Left ventricle myocardium inferior (tissue), 1 donor: ENCODE results near the gene PRR35. TPM values are rescaled to one million over a fixed set of nuclear protein-coding genes. Genes with fewer than 3 reads are reported as not detected.

Experiments used
- DNase-seq: peaks from one replicate; pipeline ENCODE4 v3.0.0-alpha.2; 2020
- H3K27ac ChIP-seq: fragments of 200-600 bp; replicated peaks from 2 replicates; pipeline ENCODE4 v1.8.0; 2021
- H3K27me3 ChIP-seq: fragments of 200-600 bp; 2 replicates; pipeline ENCODE4 v1.8.0; 2021; ENCODE audit warnings: low read depth
- H3K36me3 ChIP-seq: fragments of 200-600 bp; 2 replicates; pipeline ENCODE4 v1.8.0; 2021
- H3K4me1 ChIP-seq: fragments of 200-600 bp; 2 replicates; pipeline ENCODE4 v1.8.0; 2021
- H3K4me3 ChIP-seq: fragments of 200-600 bp; 2 replicates; pipeline ENCODE4 v1.8.0; 2021; ENCODE audit warnings: mild to moderate bottlenecking, moderate library complexity
- H3K9me3 ChIP-seq: fragments of 200-600 bp; replicated peaks from 2 replicates; pipeline ENCODE4 v1.8.0; 2021
- CTCF ChIP-seq: fragments of 200-600 bp; IDR thresholded peaks from 2 replicates; pipeline ENCODE4 v1.8.0; 2021; ENCODE audit warnings: antibody characterized with exemption, mild to moderate bottlenecking, borderline replicate concordance
- intact Hi-C: fragments of 100-400 bp; cut with micrococcal nuclease; formaldehyde crosslinking; loops from one replicate; pipeline ENCODE4 v1.11.0; 2022
- total RNA-seq: library from RNA; stranded (reverse); fragmentation: NEBNext Ultra II Directional; extraction: Animal tissue kit (Norgen Biotek cat#: 25700); gene quantifications from one replicate; pipeline ENCODE4 v1.2.1, GENCODE V29; 2021
- donor health status: DM: no; HTN: yes; CAD: no; lungs with severe emphysema.

The PRR35 gene
- total RNA-seq, 1 donor from 2014 or later, result not detected

GRCh38 chr16:516301-516700 is 43.9 kb upstream of the PRR35 start:
- H3K27ac ChIP-seq, result no peak overlapping the region
- no peaks in the 10 kb centered on the region for H3K27me3 ChIP-seq
- H3K4me1 ChIP-seq, result no peaks in the 10 kb centered on the region
- H3K4me3 ChIP-seq, result no peak overlapping the region
- peaks cover 56% of the 10 kb centered on the region for H3K36me3 ChIP-seq
- H3K9me3 ChIP-seq, result no peaks in the 10 kb centered on the region
- intact Hi-C loops, result no loop called here
- no peak for TF ChIP-seq CTCF
- no peak for DNase-seq

- TF ChIP-seq CTCF, result no peak
- intact Hi-C loops, result no loop called here
- H3K27me3 ChIP-seq, result no peaks in the 10 kb centered on the region
Measured at GRCh38 chr16:518858-519257, 41.3 kb upstream of the PRR35 start.

GRCh38 chr16:519425-519824 is 40.8 kb upstream of the PRR35 start:
- Histone ChIP-seq H3K9me3 (no peaks in the 10 kb centered on the region), H3K36me3 (peaks cover 47% of the 10 kb centered on the region), H3K27me3 (no peaks in the 10 kb centered on the region), H3K27ac (no peak overlapping the region), H3K4me1 (peaks cover 6% of the 10 kb centered on the region), H3K4me3 (no peak overlapping the region)
- intact Hi-C loops, result no loop called here
- DNase-seq, result no peak
- TF ChIP-seq CTCF, result no peak

More at GRCh38 chr16:518858-519257, 41.3 kb upstream of the PRR35 start:
- DNase-seq, result no peak
- Histone ChIP-seq H3K36me3 (peaks cover 51% of the 10 kb centered on the region), H3K4me3 (no peak overlapping the region), H3K9me3 (no peaks in the 10 kb centered on the region), H3K27ac (no peak overlapping the region), H3K4me1 (peaks cover under 1% of the 10 kb centered on the region)

DNA sequence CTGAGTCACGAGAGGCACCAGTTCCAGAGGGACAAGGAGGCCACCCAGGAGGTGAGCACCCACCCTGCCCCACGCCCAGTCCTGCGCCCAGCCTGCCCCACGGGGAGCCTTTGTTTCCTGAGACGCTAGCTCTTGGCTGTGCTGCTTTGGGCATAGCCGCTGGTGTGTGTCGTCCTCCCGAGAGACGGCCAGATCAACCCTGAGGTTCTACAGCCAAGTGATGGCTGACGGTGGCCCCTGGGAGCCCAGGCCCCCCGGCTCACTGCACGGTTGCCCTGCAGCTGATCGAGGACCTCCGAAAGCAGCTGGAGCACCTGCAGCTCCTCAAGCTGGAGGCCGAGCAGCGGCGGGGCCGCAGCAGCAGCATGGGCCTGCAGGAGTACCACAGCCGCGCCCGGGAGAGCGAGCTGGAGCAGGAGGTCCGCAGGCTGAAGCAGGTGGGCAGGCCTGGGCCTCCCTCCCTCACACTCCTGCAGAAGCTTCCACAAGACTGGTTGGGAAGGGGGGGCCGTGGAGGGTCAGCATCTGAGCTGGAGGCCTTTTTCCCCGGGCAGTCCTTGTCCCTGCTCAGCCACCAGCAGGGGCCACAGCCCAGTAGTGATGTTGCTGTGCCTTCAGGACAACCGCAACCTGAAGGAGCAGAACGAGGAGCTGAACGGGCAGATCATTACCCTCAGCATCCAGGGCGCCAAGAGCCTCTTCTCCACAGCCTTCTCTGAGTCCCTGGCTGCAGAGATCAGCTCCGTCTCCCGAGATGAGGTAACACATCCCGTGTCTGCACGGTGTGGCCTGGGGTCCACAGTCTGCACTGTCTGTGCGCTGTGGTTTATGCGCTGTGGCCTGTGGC is 40.1 kb upstream of the PRR35 start:
- H3K27me3 ChIP-seq, result no peaks in the 10 kb centered on the region
- H3K4me3 ChIP-seq, result no peak overlapping the region
- no peaks in the 10 kb centered on the region for H3K9me3 ChIP-seq
- DNase-seq, result no peak
- intact Hi-C loops, result no loop called here
- no peak overlapping the region for H3K27ac ChIP-seq
- peaks cover 46% of the 10 kb centered on the region for H3K36me3 ChIP-seq
- H3K4me1 ChIP-seq, result peaks cover 11% of the 10 kb centered on the region
- no peak for TF ChIP-seq CTCF

DNA sequence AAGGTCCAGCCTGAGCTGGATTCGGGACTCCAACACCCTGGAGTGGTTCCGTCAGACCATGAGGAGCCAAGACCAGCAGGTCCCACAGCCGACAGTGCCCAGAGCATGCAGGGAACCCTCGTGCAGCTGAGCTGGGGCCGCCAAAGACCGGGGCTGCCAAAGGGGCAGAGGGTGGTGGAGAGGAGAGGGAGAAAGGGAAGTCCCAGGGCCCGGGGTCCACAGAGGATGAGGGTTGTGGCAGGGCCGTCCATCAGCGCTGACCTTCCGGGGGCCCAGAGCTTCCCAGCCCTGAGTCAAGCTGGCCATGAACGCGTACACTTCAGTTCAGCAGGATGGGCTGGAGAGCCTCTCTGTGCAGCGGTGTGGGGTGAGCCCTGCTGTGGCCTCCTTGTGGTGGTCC is 39.3 kb upstream of the PRR35 start:
- intact Hi-C loops, result no loop called here
- H3K27me3 ChIP-seq, result no peaks in the 10 kb centered on the region
- peaks cover 39% of the 10 kb centered on the region for H3K36me3 ChIP-seq
- DNase-seq, result no peak
- H3K4me3 ChIP-seq, result no peak overlapping the region
- TF ChIP-seq CTCF, result no peak
- H3K9me3 ChIP-seq, result no peaks in the 10 kb centered on the region
- no peak overlapping the region for H3K27ac ChIP-seq
- peaks cover 19% of the 10 kb centered on the region for H3K4me1 ChIP-seq
